ENCODE data around the gene HOXD12.

The HOXD12 gene

GRCh38 chr2:176136374-176137251 is 37.0 kb downstream of the HOXD12 start:
- DNase-seq, result no peak

GRCh38 chr2:176137252-176137580 is 37.6 kb downstream of the HOXD12 start:
- no peak for DNase-seq

GRCh38 chr2:176137906-176138305 is 38.3 kb downstream of the HOXD12 start:
- no peak for DNase-seq

- no peak for DNase-seq
Measured at GRCh38 chr2:176138526-176138922, 38.9 kb downstream of the HOXD12 start.

- no peak for DNase-seq
Measured at GRCh38 chr2:176138923-176139660, 39.5 kb downstream of the HOXD12 start.

GRCh38 chr2:176139661-176140512 is 40.3 kb downstream of the HOXD12 start:
- DNase-seq, result no peak

- DNase-seq, result no peak
Measured at GRCh38 chr2:176140513-176141317, 41.1 kb downstream of the HOXD12 start.

GRCh38 chr2:176142281-176142680 is 42.7 kb downstream of the HOXD12 start:
- DNase-seq, result no peak

GRCh38 chr2:176145085-176145969 is 45.7 kb downstream of the HOXD12 start:
- DNase-seq, result no peak

GRCh38 chr2:176146101-176146500 is 46.5 kb downstream of the HOXD12 start:
- DNase-seq, result no peak

- no peak for DNase-seq
Measured at GRCh38 chr2:176146645-176147044, 47.0 kb downstream of the HOXD12 start.

- DNase-seq, result no peak
Measured at GRCh38 chr2:176147210-176147799, 47.7 kb downstream of the HOXD12 start.

GRCh38 chr2:176147800-176148496 is 48.4 kb downstream of the HOXD12 start:
- DNase-seq, result no peak

- DNase-seq, result no peak
Measured at GRCh38 chr2:176148751-176149421, 49.3 kb downstream of the HOXD12 start.

- no peak for DNase-seq
Measured at GRCh38 chr2:176149481-176149938, 49.9 kb downstream of the HOXD12 start.

GRCh38 chr2:176149939-176150583 is 50.5 kb downstream of the HOXD12 start:
- DNase-seq, result no peak

GRCh38 chr2:176150584-176151441 is 51.2 kb downstream of the HOXD12 start:
- no peak for DNase-seq

Measured in cerebellar nuclear complex (tissue), 1 donor.